Suprapubic skin (tissue), 4 donors: ENCODE data around the gene RAB41.

ENCODE experiments used
- EP300 ChIP-seq: sonication (generic); formaldehyde crosslinking; IDR thresholded peaks from one replicate; pipeline ENCODE4 v1.6.1; 2017; ENCODE audit warnings: antibody characterized with exemption
- POLR2A ChIP-seq, 2 donors: fragments of 450-650 bp; IDR thresholded peaks; one replicate each; pipeline ENCODE4 v1.6.1; 2017; ENCODE audit warnings: antibody characterized with exemption in 2 of 2, mild to moderate bottlenecking in 2 of 2, moderate library complexity in 2 of 2
- POLR2AphosphoS5 ChIP-seq, 3 donors: sonication (generic); formaldehyde crosslinking; IDR thresholded peaks; one replicate each; pipeline ENCODE4 v1.6.1; 2017; ENCODE audit warnings: antibody characterized with exemption in 3 of 3
- TF ChIP-seq, protein P1 (sequence below), 2 donors: fragments of 200-600 bp in 1 of 2; fragments of 450-650 bp in 1 of 2; sonication (generic) in 1 of 2; IDR thresholded peaks; one replicate each; pipeline ENCODE4 v1.5.1; 2016 to 2019; ENCODE audit warnings: antibody characterized with exemption in 2 of 2, mild to moderate bottlenecking in 1 of 2, moderate library complexity in 1 of 2

DNA sequence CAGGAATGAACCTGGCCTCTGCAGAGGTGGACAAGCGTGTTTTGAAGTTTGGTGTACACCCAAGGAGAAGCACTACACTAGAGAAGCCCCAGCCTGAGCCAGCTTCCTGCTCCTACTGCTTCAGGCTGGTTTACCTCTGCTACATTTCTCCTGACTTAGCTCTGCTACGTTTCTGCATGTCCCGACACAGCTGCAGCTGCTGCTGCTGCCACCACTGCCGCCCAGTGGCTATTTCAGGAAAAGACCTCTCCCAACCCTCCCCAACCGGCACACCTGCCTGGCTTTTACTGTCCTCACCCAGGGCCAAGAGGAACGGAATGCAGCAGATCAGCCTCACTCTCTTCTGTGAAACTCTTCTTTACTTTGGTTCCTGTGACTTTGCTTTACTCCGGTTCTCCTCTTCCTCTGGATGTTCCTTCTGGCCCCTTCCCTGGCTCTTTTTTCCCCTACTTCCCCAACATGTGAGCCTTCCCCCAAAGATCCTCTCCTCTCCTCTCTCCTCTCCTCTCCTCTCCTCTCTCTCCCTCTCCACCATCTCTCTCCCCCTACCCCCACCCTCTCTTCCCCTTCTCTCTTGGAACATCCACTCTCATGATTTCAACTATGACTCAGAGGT, 18.9 kb upstream of the RAB41 start:
- TF ChIP-seq POLR2AphosphoS5 (IDR thresholded peaks at IDR 0.05): no peak
- TF ChIP-seq, protein P1, sequence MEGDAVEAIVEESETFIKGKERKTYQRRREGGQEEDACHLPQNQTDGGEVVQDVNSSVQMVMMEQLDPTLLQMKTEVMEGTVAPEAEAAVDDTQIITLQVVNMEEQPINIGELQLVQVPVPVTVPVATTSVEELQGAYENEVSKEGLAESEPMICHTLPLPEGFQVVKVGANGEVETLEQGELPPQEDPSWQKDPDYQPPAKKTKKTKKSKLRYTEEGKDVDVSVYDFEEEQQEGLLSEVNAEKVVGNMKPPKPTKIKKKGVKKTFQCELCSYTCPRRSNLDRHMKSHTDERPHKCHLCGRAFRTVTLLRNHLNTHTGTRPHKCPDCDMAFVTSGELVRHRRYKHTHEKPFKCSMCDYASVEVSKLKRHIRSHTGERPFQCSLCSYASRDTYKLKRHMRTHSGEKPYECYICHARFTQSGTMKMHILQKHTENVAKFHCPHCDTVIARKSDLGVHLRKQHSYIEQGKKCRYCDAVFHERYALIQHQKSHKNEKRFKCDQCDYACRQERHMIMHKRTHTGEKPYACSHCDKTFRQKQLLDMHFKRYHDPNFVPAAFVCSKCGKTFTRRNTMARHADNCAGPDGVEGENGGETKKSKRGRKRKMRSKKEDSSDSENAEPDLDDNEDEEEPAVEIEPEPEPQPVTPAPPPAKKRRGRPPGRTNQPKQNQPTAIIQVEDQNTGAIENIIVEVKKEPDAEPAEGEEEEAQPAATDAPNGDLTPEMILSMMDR (IDR thresholded peaks at IDR 0.05): peak in 1 of 2 donors; percentile 43
- no peak for TF ChIP-seq POLR2A (IDR thresholded peaks at IDR 0.05)
- TF ChIP-seq EP300: no peak
